Measurements from ENCODE around the gene GIPC3.
"Not testable (repeated sequence)": the region's sequence is repeated elsewhere in the genome, so short reads cannot be mapped to it uniquely, and the experiment has no call there.

Gene GIPC3

DNA sequence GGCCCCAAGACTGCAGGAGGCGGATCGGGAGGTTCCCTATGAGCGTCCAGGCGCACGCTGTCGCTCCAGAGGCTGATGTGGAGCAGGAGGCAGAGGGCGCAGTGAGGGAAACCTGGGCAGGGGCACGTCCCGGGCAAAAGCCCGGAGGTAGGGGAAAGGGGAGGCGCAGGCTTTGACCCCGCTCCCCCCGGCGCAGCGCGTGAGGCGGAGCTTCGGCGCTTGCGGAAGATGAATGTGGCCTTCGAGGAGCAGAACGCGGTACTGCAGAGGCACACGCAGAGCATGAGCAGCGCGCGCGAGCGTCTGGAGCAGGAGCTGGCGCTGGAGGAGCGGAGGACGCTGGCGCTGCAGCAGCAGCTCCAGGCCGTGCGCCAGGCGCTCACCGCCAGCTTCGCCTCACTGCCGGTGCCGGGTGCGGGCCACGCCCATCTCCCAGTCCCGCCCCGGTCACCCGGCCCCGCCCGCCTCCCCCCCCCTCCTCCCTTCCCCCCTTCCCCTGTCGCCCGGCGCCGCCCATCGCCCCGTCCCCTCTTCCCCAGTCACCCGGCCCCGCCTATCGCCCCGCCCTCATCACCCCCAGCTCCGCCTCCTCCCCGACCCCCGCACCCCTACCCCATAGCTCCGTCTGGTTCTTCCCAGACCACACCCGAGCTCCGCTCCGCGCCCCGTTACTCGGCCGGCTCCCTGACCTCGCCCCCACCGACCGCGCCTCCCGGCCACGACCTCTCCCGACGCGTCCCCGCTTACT, 8.4 kb upstream of the GIPC3 start:
- DNase-seq (ENCODE audit: insufficient read length, low spot score) (no peak), FAIRE-seq (no peak)
- TF ChIP-seq POLR2A (IDR thresholded peaks at IDR 0.05; ENCODE audit: low read depth, low read length), result no peak

DNA sequence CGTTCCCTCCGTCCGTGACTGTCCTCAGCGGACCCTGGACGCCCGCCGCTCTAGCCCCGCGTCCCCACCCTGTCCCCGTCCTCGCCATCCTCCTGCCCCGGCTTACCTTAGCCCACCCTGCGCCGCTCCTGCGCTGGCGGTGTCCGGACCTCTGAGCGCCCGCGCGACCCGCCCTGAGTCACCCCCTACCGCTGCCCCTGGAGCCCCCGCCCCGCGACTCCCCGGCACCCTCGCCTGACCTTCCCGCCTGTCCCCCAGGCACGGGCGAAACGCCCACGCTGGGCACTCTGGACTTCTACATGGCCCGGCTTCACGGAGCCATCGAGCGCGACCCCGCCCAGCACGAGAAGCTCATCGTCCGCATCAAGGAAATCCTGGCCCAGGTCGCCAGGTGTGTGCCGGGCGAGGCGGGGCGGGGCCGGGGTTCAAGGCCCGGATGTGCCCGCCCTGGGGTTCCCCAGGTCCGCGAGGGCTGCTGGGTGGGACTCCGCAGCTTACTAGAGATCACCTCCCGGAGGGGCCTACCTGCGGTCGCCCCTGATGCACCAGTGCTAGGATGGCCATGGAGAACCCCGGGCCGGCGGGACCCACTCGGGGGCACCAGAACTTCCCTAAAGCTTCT, 7.4 kb upstream of the GIPC3 start:
- FAIRE-seq (no peak), DNase-seq (ENCODE audit: insufficient read length, low spot score) (no peak)
- no peak for TF ChIP-seq POLR2A (IDR thresholded peaks at IDR 0.05; ENCODE audit: low read depth, low read length)

DNA sequence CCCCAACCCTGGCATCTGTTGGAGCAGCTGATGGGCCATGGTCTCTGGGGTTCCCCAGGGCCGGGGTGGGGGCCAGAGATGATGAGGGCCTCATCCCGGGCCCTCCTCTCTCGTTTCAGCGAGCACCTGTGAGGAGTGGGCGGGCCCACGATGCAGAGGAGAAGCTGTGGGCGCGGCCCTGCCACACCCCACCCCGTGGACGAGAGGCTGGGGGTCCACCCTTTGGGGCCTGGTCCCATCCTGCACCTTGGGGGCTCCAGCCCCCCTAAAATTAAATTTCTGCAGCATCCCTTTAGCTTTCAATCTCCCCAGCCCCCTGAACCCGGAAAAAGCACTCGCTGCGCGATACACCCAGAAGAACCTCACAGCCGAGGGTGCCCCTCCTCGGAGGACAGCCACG, 6.9 kb upstream of the GIPC3 start:
- DNase-seq (ENCODE audit: insufficient read length, low spot score) (no peak), FAIRE-seq (no peak)
- TF ChIP-seq POLR2A (IDR thresholded peaks at IDR 0.05; ENCODE audit: low read depth, low read length), result no peak

DNA sequence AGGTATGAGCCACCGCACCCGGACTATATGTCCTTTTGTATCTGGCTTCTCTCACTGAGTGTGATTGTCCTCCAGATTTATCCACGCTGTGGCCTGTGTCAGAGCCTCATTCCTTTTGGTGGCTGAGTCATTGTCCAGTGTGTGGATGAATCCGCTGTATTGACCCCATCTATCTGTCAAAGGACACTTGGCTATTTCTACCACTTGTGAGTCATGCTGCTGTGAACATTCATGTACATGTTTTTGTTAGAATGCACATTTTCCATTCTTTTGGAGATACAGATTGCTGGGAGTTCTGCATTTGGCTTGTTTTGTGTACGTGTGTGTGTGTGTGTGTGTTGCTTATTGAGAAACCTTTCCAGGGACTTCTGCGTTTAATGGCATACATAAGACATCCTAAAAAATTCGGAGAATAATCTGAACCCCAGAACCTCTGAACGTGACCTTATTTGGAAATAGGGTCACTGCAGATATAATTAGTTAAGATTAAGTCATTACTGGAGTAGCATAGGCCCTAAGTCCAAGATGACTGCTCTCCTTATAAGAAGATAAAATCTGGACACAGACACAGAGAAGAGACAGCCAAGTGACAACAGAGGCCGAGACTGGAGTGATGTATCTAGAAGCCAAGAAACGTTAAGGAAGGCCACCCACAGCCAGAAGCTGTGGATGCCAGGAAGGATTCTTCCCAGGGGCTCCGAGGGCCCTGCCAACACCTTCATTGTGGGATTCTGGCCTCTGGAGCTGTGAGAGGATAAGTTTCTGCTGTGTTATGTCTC, 4.9 kb upstream of the GIPC3 start:
- no peak for TF ChIP-seq POLR2A (IDR thresholded peaks at IDR 0.05; ENCODE audit: low read depth, low read length)
- peak; percentile 94 for FAIRE-seq
- DNase-seq (ENCODE audit: insufficient read length, low spot score), result peak; percentile 94

DNA sequence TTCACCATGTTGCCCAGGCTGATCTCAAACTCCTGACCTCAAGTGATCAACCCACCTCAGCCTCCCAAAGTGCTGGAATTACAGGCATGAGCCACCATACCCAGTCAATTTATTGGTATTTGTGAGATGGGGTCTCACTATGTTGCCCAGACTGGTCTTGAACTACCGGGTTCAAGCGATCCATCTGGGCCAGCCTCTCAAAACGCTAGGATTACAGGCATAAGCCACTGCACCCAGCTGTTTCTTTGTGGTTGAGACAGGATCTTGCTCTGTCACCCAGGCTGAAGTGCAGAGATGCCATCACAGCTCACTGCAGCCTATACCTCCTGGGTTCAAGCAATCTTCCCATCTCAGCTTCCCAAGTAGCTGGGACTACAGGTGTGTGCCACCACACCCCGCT, 3.5 kb upstream of the GIPC3 start:
- not testable (repeated sequence) for FAIRE-seq; DNase-seq (ENCODE audit: insufficient read length, low spot score)

DNA sequence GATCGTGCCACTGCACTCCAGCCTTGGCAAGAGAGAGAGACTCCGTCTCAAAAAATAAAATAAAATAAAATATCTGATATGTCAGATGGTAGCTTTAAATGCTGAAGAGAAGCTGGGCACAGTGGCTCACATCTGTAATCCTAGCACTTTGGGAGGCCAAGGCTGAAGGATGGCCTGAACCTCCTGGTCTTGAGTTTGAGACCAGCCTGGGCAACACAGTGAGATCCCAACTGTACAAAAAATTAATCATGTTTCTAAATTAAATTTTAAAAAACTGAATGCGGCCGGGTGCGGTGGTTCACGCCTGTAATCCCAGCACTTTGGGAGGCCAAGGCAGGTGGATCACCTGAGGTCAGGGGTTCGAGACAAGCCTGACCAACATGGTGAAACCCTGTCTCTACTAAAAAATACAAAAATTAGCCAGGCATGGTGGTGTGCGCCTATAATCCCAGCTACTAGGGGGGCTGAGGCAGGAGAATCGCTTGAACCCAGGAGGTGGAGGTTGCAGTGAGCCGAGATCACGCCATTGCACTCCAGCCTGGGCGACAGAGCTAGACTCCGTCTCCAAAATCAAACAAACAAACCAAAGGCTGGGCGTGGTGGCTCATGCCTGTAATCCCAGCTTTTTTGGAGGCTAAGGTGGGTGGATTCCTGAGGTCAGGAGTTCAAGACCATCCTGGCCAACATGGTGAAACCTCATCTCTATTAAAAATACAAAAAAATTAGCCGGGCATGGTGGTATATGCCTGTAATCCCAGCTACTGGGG, 1.1 kb upstream of the GIPC3 start:
- DNase-seq (ENCODE audit: insufficient read length, low spot score); FAIRE-seq: not testable (repeated sequence)

DNA sequence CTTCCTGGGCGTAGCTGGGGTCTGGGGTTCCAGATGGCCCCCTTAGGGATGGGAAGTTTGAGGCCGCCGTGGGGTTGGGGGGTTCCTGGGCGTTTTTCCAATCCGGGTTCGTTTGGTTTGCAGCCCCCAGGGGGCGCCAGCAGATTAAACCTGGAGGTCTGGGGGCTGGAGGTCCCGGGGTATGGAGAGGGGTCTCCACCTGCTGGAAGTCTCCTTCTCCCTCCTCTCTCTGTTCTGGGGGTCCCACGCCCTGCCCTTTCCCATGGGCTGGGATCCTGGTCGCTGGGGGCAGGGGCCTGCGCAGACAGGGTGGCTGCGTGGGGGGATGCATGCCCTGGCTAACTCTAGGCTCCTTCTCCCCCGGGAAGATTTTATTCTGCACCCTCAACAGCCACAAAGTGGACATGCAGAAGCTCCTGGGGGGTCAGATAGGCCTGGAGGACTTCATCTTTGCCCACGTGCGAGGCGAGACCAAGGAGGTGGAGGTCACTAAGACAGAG, 899 bp downstream of the GIPC3 start:
- FAIRE-seq, result no peak

DNA sequence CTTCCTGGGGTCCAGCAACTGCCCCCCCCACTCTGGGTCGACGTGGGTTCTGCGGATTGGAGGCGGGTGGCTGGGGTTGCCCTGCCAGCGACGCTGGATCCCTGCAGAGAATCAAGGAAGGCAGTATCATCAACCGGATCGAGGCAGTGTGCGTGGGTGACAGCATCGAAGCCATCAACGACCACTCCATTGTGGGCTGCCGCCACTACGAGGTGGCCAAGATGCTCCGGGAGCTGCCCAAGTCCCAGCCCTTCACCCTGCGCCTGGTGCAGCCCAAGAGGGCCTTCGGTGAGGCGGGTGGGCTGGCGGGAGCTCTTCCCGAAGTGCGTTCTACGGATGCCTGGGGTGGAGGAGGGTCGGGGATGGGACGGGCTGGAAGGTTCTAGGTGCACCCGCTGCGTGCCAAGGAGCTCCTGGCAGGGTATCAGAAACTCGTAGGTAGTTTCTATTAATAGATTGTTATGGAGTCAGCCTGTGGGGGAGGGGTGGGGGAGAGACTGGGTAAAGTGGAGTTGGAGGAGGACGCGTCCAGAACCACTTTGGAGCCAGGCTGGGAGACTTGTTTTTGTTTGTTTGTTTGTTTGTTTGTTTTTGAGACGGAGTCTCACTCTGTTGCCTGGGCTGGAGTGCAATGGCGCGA, 1.5 kb downstream of the GIPC3 start:
- no peak for TF ChIP-seq POLR2A (IDR thresholded peaks at IDR 0.05; ENCODE audit: low read depth, low read length)
- DNase-seq (ENCODE audit: insufficient read length, low spot score), result no peak
- FAIRE-seq, result no peak

More for the DNA sequence above, 899 bp downstream of the GIPC3 start:
- TF ChIP-seq POLR2A (IDR thresholded peaks at IDR 0.05; ENCODE audit: low read depth, low read length), result no peak
- DNase-seq (ENCODE audit: insufficient read length, low spot score), result no peak

DNA sequence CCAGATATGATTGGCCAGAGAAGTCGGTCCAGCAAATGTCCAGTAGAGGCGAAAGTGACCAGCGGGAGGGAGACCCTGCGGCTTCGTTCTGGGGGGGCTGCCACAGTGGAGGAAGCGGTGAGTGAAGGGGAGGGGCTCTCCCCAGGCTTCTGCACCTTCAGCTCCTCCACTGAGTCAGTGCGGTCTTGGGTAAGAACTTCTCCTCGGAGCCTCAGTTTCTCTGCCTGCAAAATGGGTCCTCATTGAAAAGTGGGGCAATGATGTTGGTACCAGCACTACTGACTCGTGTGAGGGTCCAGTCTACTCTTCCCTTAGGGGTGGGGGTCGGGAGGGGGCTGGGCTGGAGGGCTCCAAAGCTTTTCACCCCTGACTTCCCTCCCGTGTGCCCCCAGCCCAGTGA, 4.2 kb downstream of the GIPC3 start:
- no peak for TF ChIP-seq POLR2A (IDR thresholded peaks at IDR 0.05; ENCODE audit: low read depth, low read length)
- DNase-seq (ENCODE audit: insufficient read length, low spot score) (no peak), FAIRE-seq (no peak)

DNA sequence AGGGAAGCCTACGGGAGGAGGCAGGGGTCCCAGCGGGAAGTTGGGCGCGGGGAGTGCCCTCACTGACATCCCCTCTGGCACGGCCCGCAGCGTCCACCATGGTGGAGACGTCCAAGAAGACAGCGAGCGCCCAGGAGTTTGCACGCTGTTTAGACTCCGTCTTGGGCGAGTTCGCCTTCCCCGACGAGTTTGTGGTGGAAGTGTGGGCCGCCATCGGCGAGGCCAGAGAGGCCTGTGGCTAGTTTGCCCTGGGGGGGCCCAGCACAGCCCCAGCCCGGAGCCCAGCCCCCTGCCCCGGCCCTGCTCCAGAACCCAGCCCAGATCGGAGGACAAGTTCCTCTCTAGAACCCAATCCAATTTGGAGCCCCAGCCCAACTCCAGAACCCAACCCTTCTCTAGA, 4.7 kb downstream of the GIPC3 start:
- no peak for TF ChIP-seq POLR2A (IDR thresholded peaks at IDR 0.05; ENCODE audit: low read depth, low read length)
- DNase-seq (ENCODE audit: insufficient read length, low spot score) (no peak), FAIRE-seq (no peak)

DNA sequence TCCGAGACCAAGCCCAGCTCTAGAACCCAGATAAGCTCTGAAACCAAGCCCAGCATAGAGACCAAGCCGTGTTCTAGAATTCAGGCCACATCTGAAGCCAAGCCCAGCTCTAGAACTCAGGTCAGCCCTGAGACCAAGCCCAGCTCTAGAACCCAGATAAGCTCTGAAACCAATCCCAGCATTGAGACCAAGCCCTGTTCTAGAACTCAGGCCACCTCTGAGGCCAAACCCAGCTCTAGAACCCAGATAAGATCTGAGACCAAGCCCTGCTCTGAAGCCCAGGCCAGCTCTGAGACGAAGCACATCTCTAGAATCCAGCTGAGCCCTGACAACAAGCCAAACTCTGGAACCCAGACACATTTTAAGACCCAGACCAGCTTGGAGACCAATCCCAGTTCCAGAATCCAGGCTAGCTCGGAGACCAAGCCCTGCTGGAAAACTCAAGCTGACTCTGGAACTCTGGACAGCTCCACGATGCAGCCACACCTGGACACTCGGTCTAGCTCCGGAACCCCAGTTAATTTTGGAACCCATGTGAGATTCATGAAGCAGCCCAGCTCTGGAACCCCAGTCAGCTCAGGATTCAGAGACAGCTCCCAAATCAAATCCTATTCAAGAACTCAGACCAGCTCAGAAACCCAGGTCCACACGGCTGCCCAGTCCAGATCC, 5.8 kb downstream of the GIPC3 start:
- no peak for TF ChIP-seq POLR2A (IDR thresholded peaks at IDR 0.05; ENCODE audit: low read depth, low read length)
- no peak for FAIRE-seq
- DNase-seq (ENCODE audit: insufficient read length, low spot score), result no peak

DNA sequence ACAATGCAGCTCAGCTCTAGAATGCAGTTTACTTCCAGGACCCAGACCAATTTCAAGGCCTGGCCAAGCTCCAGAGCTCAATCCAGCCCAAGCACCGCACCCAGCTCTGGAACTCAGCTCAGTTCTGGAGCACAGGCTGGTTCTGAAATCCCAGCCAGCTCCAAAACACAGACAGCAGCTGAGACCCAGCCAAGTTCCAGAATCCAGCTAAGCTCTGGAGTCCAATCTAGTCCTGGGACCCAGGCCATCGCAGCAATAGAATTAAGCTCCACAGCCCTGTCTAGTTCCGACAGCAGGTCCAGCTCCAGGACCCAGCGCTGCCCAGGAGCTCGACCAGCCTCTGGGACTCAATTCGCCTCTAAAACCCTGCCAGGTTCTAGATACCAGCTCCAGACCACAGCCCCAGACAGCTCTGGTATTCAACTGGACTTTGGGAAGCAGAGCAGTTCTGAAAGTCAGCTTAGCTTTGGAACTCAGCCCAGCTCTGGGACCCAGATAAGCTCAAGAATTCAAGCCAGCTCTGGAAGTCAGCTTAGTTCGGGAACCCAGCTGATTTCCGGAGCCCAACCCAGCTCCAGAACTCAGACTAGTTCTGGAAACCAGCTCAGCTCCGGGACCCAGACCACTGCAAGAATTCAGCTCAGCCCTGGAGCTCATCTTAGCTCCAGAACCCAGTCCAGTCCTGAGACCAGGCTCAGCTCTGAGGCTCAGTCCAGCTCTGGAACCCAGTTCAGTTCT, 6.8 kb downstream of the GIPC3 start:
- DNase-seq (ENCODE audit: insufficient read length, low spot score) (no peak), FAIRE-seq (no peak)
- no peak for TF ChIP-seq POLR2A (IDR thresholded peaks at IDR 0.05; ENCODE audit: low read depth, low read length)
